Ovary (tissue), 9 donors: ENCODE results near the gene PHC1. TPM values are rescaled to one million over a fixed set of nuclear protein-coding genes. Genes with fewer than 3 reads are reported as not detected.

Experiments
- DNase-seq, 5 donors: peaks; one replicate each; pipeline ENCODE4 v3.0.0-alpha.2; 2019 to 2020
- H3K27ac ChIP-seq, 2 donors: fragments of 200-600 bp; one replicate each; pipeline versions ENCODE4 v1.5.1 to v1.8.0; 2019 to 2022
- H3K27me3 ChIP-seq: fragments of 200-600 bp; one replicate; pipeline ENCODE4 v1.8.0; 2022
- H3K36me3 ChIP-seq: fragments of 200-600 bp; sonication (generic); one replicate; pipeline ENCODE4 v1.5.1; 2019
- H3K4me1 ChIP-seq: one replicate; pipeline ENCODE4 v1.8.1; 2013; ENCODE audit warnings: mild to moderate bottlenecking, moderate library complexity; ENCODE audit not compliant: insufficient read depth
- H3K4me3 ChIP-seq: fragments of 200-600 bp; sonication (generic); one replicate; pipeline ENCODE4 v1.5.1; 2017
- H3K9me3 ChIP-seq, 2 donors: fragments of 200-600 bp in 1 of 2; sonication (generic) in 1 of 2; one replicate each; pipeline versions ENCODE4 v1.5.1 to v1.8.1; 2013 to 2019; ENCODE audit warnings: mild to moderate bottlenecking in 1 of 2, moderate library complexity in 1 of 2
- CTCF ChIP-seq, 3 donors: fragments of 450-650 bp in 2 of 3; fragments of 200-600 bp in 1 of 3; IDR thresholded peaks; one replicate each; pipeline versions ENCODE4 v1.5.1 to v1.8.0; 2016 to 2022; ENCODE audit warnings: antibody characterized with exemption in 3 of 3, mild to moderate bottlenecking in 1 of 3
- EP300 ChIP-seq: sonication (generic); formaldehyde crosslinking; IDR thresholded peaks from one replicate; pipeline ENCODE4 v1.6.1; 2017; ENCODE audit warnings: antibody characterized with exemption
- POLR2A ChIP-seq: fragments of 450-650 bp; IDR thresholded peaks from one replicate; pipeline ENCODE4 v1.6.1; 2017; ENCODE audit warnings: antibody characterized with exemption, mild to moderate bottlenecking, moderate library complexity
- WGBS, 3 donors: extraction: QIAGEN DNeasy Blood & Tissue Kit in 1 of 3; methylation state at CpG; one replicate each; pipeline versions ENCODE4 v1.1.5 to v1.1.7; 2013 to 2017; 5-methylcytosine and 5-hydroxymethylcytosine counted together
- intact Hi-C, 4 donors: fragments of 100-400 bp; cut with DNase I; formaldehyde crosslinking; loops; one replicate each; pipeline versions ENCODE4 v1.11.0 to v1.15.1; 2022 to 2023
- polyA plus RNA-seq, 2 donors: library from polyadenylated mRNA; stranded (reverse); fragments of 200-250 nt in 1 of 2; fragments of 350-450 nt in 1 of 2; fragmentation: Illumina TruSeq in 1 of 2; extraction: RNeasy Lipid Tissue Mini Kit (QIAGEN cat#74804) in 1 of 2; gene quantifications; one replicate each; pipeline ENCODE4 v1.2.3, GENCODE V29; 2013 to 2014
- total RNA-seq, 7 donors: library from RNA; depleted of rRNA in 2 of 7; stranded (reverse); fragments of >200 nt in 2 of 7; fragmentation: NEBNext Ultra II Directional in 3 of 7; extraction: Animal tissue kit (Norgen Biotek cat#: 25700) in 3 of 7; gene quantifications; one replicate each; pipeline versions ENCODE4 v1.1.0 to v1.2.4, GENCODE V29; 2016 to 2023
- donor health status: DM: no; HTN: no; CAD: no; lungs with moderate emphysema.
- donor health status: DM: no; HTN: no; CAD: no.
- donor health status: Bipolar disorder and iron deficiency.
- donor health status: DM: yes; HTN: yes; CAD: no.
- donor health status: DM: no; HTN: no; CAD: no.
- donor health status: DM: yes; HTN: yes; CAD: no.

The PHC1 gene
- total and polyA plus RNA-seq, 9 donors: 35.0 to 66.6 (median 53.9) TPM

DNA sequence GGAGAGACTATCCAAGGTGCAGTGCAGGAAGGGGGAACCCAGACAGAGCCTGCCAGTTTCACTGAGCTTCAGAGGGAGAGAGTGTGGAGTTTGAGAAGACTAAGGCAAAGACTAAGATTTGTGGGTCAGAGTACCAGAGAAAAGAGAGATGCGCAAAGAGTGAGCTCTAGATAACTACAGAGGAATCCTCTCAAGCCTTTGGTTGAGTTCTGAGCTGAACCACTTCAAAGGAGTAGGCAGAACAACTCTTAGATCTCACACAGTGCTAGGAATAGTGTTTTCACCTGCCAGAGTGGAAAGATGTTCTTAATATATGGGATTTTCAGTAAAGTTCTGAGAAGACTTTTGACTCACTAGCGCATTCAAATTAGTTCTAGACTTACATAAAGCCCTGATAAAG, 45.9 kb downstream of the PHC1 start:
- no peak overlapping the region for H3K4me3 ChIP-seq
- no peaks in the 10 kb centered on the region for H3K9me3 ChIP-seq
- H3K4me1 ChIP-seq: no peaks in the 10 kb centered on the region
- no peak for DNase-seq
- H3K36me3 ChIP-seq: no peaks in the 10 kb centered on the region
- TF ChIP-seq POLR2A (no peak), EP300 (no peak), CTCF (IDR thresholded peaks at IDR 0.05) (no peak)
- no peak overlapping the region for H3K27ac ChIP-seq
- no peaks in the 10 kb centered on the region for H3K27me3 ChIP-seq
- intact Hi-C loops: no loop called here
- 96 to 100% (median 98%) methylated on average over 2 of the region's 2 CpGs for WGBS, 3 donors

- Histone ChIP-seq H3K27me3 (no peaks in the 10 kb centered on the region), H3K4me3 (no peak overlapping the region), H3K9me3 (peaks cover 0 to 3% of the 10 kb centered on the region in 2 donors), H3K36me3 (no peaks in the 10 kb centered on the region), H3K27ac (no peak overlapping the region), H3K4me1 (no peaks in the 10 kb centered on the region)
- DNase-seq: no peak
- intact Hi-C loops: no loop called here
- TF ChIP-seq EP300: no peak
- no peak for TF ChIP-seq CTCF (IDR thresholded peaks at IDR 0.05)
- TF ChIP-seq POLR2A: no peak
Observed at GRCh38 chr12:8968761-8969160, 54.5 kb downstream of the PHC1 start.

DNA sequence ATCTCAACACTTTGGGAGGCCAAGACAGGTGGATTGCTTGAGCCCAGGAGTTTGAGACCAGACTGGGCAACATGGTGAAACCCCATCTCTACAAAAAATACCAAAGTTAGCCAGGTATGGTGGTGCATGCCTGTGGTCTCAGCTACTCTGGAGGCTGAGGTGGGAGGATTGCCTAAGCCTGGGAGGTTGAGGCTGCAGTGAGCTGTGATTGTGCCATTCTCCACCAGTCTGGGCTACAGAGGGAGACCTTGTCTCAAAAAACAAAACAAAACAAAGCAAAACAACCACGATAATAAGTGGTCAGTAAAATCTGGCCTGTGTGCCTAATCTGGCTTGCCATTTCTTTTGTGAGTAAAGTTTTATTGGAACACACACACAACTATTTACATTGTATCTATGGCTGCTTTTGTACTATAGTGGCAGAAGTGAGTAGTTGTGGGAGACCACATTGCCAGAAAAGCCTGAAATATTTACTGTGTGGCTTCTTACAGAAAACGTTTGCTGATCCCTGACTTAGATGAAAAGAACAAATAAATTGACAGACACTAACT, 55.6 kb downstream of the PHC1 start:
- 61 to 63% (median 62%) methylated on average over 2 of the region's 2 CpGs for WGBS, 3 donors
- peaks cover 0 to 3% of the 10 kb centered on the region in 2 donors for H3K9me3 ChIP-seq
- no peaks in the 10 kb centered on the region for H3K36me3 ChIP-seq

DNA sequence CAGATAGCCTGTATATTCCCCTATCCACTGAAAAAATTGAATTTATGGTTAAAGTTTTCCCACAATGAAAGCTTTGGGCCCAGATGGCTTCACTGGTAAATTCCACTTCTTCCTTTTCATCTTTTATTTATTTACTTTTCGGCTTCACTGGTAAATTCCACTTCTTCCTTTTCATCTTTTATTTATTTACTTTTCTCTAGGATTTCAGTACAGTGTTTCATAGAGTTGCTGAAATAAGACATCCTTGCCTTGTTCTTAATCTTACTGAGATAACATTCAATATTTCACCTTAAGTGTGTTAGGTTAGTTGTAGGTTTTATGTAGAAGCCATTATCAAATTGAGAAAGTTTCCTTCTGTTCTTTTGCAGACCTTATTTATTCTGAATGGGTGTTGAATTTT, 56.1 kb downstream of the PHC1 start:
- intact Hi-C loops: no loop called here
- DNase-seq: no peak
- H3K4me1 ChIP-seq: no peaks in the 10 kb centered on the region
- TF ChIP-seq EP300: no peak
- TF ChIP-seq CTCF (IDR thresholded peaks at IDR 0.05): no peak
- TF ChIP-seq POLR2A: no peak
- 68 to 70% (median 68%) methylated on average over 1 of the region's 1 CpG for WGBS, 3 donors
- H3K27me3 ChIP-seq: no peaks in the 10 kb centered on the region
- no peak overlapping the region for H3K27ac ChIP-seq
- no peak overlapping the region for H3K4me3 ChIP-seq
- H3K9me3 ChIP-seq: peaks cover 0 to 3% of the 10 kb centered on the region in 2 donors
- no peaks in the 10 kb centered on the region for H3K36me3 ChIP-seq

More for the DNA sequence above, 55.6 kb downstream of the PHC1 start:
- Histone ChIP-seq H3K27ac (no peak overlapping the region), H3K27me3 (no peaks in the 10 kb centered on the region), H3K4me3 (no peak overlapping the region), H3K4me1 (no peaks in the 10 kb centered on the region)
- intact Hi-C loops: no loop called here
- no peak for DNase-seq
- TF ChIP-seq EP300: no peak
- TF ChIP-seq POLR2A: no peak
- no peak for TF ChIP-seq CTCF (IDR thresholded peaks at IDR 0.05)
